Cardiac septum (tissue), 1 donor: ENCODE results near the gene PDF. TPM values are rescaled to one million over a fixed set of nuclear protein-coding genes. Genes with fewer than 3 reads are reported as not detected.
"Not testable (repeated sequence)": the region's sequence is repeated elsewhere in the genome, so short reads cannot be mapped to it uniquely, and the experiment has no call there.

Experiments used
- DNase-seq: peaks from one replicate; pipeline ENCODE4 v3.0.0-alpha.2; 2020; ENCODE audit warnings: low spot score
- intact Hi-C: fragments of 100-400 bp; cut with DNase I; formaldehyde crosslinking; loops from one replicate; pipeline ENCODE4 v1.14.0; 2022
- total RNA-seq: library from RNA; stranded (reverse); fragmentation: NEBNext Ultra II Directional; extraction: Animal tissue kit (Norgen Biotek cat#: 25700); gene quantifications from one replicate; pipeline ENCODE4 v1.2.1, GENCODE V29; 2021
- donor health status: DM: no; HTN: no; CAD: no.

PDF gene
- total RNA-seq, 1 donor from 2014 or later = 5.7 TPM

DNA sequence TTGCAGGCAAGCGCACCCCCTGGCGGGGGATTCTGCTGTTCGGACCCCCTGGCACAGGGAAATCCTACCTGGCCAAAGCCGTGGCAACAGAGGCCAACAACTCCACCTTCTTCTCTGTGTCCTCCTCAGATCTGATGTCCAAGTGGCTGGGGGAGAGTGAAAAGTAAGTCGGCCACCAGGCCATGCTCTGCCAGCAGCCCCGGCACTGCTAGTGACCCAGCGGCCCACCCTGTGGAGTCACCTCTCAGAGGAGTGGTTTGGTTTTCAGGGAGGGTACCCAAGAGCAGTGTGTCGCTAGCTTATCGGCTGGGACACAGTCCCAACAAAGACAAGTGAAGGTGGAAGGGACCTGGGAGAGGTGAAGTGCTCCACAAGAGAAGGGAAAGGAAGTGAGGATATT is 11.0 kb downstream of the PDF start:
- intact Hi-C loops = no loop called here
- DNase-seq = no peak

DNA sequence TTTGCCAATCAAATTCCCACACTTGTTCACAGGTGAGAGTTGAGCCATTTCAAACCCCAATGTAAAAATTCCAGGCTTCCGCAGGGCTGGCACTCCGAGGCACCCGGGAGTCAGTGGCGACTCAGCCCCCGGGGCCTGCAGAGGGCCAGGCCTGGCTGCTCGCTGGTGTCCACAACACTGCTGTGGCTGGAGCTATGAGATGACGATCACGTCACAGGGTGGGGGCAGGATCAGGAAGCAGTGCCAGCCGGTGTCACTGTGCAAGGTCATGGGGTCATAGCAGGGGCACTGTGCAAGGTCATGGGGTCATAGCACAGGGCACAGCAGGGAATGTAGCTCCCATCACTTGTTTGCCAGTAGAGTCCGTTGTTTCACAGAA is 11.5 kb downstream of the PDF start:
- no peak for DNase-seq
- intact Hi-C loops = no loop called here

DNA sequence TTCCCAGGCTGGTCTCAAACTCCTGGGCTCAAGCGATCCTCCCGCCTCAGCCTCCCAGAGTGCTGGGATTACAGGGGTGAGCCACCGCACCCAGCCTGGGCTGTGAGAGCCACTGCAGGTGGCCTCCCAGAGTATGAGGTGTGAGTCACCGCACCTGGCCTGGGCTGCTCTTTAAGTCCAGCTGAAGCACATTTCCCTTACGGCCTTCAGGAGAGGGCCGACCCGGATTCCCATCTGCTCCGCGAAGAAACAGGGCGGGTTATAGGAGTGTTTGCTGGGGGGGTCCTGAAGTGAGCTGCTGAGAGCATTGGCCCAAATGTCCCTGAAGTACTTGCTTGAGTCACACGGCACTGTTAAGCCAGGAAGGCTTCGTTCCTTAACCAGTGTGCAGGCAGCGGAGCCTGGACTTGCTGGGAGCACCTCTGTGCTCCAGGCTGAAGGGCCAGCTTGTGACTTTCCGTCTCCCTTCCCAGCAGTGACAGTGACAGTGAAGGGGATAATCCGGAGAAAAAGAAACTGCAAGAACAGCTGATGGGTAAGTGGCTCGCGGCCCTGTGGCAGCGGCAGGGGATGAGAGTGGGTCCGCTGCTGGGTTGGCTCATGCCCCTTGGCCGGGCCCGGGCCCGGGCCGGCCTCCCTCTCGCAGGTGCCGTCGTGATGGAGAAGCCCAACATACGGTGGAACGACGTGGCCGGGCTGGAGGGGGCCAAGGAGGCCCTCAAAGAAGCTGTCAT is 12.0 kb downstream of the PDF start:
- intact Hi-C loops = no loop called here
- no peak for DNase-seq

DNA sequence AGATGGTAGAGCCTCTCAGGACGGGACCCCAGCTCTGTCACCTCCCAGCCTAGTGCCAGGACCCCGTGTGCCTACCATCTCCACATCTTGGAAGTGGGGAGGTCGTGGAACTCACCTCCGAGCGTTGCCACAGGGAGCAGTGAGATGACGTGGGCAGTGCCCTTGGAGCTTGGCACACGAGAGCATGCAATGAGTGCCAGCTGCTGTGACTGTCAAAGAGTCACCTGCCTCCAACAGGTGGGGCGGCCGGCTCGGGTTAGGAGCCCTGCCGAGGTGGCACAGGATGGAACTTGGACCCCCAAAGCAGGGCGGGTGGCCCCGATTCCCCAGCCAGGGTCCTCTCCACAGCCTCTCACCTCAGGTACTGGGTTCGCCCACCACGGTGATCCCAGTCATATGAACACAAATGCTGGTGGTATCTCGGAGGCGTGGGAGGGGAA is 13.8 kb downstream of the PDF start:
- intact Hi-C loops = no loop called here
- DNase-seq = no peak

DNA sequence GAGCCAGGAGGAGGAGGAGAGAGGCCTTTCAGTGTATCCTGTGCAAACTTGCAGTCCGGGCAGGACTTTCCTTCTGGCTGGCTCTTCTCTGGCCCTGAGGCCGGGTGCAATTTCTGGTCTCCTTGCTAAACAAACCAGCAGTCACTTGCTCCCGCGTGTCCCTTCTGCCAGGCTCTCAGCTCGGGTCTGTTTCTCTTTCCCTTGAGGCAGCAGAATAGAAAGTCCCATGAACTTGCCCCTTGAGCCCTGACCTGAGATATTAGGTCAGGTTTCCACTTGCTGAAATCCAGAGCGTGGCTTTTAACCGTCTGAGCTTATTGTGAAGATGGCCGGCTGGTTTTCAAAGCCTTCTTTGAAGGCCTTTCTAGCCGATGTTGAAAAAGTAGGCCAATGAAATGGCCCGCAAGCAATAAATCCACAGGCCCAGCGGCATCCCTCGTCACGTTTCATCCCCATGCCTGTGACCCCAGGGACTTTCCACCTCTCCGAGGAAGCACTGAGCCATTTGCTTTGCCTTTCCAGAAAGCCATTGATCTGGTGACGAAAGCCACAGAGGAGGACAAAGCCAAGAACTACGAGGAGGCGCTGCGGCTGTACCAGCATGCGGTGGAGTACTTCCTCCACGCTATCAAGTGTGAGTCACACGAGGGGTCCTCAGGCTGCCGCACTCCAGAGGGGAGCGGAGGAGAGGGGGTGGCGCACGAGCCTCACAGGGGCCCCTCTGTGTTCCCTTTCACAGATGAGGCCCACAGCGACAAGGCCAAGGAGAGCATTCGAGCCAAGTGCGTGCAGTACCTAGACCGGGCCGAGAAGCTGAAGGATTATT is 14.7 kb downstream of the PDF start:
- no peak for DNase-seq
- intact Hi-C loops = no loop called here

DNA sequence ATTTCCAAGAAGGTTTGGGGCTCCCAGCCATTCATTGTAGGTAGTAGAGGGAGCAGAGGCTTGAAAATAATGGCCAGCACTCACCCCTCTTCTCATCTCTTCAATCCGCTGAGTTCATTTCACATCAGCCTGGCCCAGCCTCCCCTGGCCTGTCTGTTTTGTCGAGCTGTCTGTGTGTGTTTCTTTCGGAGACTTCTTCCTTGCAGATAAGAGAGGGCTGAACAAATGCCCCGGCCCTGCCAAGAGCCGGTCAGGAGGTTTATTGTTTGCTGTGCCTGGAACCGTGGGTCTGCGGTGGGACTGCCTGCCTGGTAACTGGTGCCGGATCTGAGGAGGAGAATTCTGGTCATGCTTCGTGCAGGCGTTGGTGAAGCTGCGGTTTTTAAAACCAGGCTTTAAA is 15.9 kb downstream of the PDF start:
- DNase-seq = no peak
- intact Hi-C loops = no loop called here

DNA sequence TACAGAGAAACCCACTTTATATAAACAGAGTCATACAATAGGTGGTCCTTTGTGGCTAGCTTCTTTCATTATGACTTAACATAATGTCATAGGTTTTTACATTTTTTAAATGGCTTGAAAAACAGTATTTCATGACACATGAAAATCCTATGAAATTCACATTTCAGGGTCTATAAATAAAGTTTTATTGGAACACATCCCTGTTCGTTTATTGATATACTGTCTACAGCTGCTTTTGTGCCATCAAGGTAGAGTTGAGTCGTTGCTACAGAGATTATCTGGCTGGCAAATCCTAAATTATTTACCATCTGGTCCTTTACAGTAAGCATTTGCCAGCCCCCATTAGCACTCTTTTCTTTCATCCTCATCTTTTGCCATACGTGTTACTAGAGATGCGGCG is 16.9 kb downstream of the PDF start:
- DNase-seq = no peak
- intact Hi-C loops = no loop called here

DNA sequence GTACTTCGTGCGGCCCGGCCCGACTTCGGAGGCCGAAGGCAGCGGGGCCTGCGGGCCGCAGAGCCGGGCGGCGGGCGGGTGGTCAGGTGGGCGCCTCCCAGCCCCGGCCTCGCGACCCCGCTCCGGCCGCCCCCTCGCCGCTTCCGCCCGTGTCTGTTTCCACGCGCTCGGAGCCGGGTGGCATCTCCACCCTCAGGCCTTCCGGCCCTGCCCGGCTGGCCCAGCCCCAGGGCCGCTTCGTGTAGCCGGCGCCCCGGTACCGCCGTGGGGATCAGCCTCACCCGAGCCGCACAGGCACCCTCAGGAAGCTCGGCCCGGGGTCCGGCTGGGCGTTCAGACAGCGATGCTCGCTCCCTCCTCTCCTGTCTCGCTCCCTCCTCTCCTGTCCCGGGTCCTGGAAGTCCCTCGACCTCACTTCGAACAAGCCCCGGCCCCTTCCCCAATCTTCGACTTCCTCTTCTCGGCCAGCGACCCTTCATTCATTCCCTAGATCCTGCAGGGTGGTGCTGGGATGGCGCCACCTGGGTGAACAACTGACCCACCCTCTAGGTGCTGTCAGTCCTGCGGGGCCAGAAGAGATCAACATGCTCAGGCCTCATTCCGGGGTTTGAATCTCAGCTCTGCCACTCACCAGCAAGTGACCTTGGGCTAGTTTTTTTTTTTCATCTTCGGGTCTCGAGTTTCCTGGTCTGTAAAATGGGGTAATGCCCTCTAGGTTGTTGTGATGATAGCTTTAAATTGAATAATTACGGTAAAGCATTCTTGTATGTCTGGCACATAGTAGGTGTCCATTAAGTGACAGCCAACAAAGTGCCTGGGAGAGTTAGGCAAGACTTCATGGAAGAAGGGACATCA is 18.6 kb downstream of the PDF start:
- DNase-seq = peak; percentile 74
- intact Hi-C loops = loop anchor here (1.0 to 2.0 kb wide), 2 partner anchors 17 to 27 kb away; partner anchors contain the start of genes COG8 and NIP7

DNA sequence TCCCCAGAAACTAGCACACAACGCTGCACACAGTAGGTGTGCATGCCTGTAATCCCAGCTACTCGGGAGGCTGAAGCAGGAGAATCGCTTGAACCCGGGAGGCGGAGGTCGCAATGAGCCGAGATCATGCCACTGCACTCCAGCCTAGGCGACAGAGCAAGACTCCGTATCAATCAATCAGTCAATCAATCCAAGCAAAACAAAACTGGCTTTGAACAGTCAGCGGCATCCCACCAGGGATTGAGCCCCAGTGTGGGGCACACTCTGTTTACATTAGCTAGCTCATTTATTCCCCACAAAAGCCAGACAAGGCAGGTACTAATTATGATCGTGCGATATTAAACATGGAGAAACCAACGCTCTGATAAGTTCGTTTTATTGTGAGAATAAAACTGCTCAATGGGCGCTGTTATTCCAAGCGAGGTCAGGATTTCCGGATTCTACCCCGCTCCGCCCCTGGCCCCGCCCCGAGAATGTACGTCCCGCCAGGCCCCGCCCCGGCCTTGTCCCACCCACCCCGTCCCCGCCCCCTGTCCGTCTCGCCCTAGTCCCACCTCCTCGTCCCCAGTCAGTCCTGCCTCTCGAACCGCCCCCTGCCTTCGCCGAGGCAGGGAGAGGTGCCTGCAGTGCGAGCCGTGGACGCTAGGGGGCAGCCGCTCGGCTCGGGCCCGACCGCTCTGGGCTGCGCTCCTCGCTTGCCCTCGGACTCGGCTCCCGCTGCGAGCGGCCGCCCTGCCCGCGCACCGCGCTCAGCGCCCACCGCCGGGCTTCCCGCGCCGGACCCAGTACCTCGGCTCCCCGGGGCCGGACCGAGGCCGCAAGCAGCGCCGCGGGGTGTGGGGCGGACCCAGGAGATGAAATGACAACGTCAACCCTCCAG is 19.5 kb downstream of the PDF start, which contains the start of gene VPS4A:
Gene VPS4A, plus strand, starts transcription at position 698 of the 880 bp plus-strand sequence. Its CDS starts 162 bp downstream, at position 860.
- intact Hi-C loops = loop anchor here (1.0 to 2.0 kb wide), 2 partner anchors 17 to 28 kb away; partner anchors contain the start of genes COG8 and NIP7
- DNase-seq = peak; percentile 99

DNA sequence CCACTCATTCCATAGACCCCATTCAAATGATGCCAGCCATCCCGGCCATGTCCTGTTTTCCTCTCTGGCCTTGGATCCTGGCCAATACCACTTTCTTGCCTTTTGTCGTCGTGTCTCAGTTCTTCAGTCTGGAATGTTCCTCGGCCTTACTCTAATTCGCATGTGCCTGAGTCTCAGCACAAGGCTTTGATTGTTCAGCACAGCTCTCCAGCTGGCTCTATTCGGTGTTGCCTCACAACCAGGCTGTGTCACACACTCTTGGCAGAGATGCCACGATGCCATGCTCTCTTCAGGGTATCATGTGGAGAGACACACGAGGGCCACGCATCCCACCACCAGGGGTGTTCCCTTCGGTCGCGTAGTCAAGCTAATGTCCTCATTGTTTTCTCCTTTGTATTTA is 21.1 kb downstream of the PDF start:
- intact Hi-C loops = no loop called here
- DNase-seq = peak; percentile 63

DNA sequence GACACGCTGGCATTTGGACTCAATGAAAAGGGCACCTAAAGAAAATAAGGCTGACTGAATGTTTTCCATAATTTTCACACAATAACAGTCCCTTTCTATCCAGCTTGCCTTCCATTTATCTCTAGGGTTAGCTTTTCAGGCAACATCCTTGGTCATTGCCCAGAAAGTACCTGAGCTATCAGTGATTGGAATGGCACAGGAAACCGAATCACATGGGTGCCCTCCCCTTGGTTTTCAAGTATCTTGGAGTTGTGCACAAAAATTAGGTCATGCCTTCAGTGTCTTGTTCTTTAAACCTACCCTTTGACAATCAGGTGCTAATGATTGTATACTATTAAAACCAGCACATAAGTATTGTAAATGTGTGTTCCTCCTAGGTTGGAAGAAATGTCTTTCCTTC is 22.5 kb downstream of the PDF start:
- intact Hi-C loops = no loop called here
- DNase-seq = no peak

DNA sequence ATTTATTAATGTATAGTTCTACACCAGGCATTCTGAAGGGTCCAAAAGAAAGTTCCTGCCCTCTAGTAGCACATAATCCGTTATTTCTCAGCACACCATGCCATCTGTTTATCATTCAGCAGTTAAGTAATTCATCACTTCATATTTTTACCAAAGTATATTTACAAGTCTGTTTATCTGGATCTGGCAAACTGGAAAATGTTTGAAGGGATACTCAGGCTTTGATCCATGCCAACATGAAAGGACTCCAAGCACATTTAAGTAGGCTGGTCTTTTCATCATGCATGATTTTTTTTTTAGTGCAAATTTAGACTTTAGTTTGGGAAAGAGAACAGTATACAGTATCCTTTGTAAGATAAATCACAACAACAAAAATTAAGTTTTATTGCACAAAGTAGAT is 23.3 kb downstream of the PDF start:
- intact Hi-C loops = no loop called here
- DNase-seq = no peak

DNA sequence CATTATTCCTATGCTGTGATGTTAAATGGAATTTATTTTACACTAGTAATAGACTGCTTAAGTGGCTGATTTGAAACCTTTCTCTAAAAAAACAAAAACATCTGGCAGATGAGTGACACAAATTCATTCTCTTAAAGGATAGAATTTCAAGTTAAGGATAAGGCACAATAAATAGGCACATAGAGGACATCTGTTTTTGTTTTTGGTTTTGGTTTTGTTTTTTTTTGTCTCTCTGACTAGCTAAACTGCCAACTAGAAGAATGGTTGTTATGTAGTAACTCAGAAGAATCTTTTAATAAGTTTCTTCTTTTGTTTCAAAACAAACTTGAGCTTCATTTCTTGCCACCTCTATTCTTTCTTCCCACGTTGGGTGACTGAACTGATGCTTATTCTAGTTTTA is 24.4 kb downstream of the PDF start:
- intact Hi-C loops = no loop called here

DNA sequence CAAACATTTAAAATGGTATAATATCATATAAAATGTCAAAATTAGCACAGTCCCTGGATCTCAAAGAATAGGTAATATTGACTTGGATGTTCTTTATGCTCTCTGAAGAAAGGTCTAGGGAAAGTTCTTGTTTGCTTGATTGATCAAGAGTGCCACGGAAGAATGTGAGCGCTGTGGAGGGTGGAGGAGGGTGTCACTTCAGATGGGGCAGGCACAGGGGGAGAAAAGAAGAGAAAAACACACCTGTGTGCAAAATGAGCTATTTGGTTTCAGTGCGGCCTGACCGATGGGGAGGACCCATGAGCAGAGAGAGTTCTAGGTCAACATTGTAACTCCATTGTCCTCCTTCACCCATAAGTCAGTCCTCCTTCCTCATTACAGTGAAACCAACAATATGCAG is 28.1 kb downstream of the PDF start:
- intact Hi-C loops = no loop called here
- DNase-seq = no peak

More for the DNA sequence above, 24.4 kb downstream of the PDF start:
- no peak for DNase-seq

DNA sequence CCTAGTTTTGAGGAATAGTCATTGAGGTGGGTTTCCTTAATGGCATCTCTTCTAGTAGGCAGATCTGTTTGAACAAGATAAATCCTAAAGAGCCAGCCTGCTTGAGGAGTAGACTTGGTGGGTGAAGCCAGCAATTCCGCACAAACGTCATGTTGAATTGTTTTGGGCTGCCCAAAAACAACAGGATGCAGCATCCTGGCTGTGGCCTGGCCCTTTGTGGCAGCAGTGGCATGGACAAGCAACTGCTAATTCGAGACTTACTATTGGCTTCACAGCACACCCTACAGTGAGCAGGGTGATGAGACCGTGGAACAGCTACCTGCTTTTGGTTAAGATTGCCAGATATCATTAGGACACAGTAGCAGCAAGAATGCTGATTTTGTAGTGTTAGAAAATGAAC is 28.5 kb downstream of the PDF start:
- DNase-seq = no peak
- intact Hi-C loops = no loop called here

DNA sequence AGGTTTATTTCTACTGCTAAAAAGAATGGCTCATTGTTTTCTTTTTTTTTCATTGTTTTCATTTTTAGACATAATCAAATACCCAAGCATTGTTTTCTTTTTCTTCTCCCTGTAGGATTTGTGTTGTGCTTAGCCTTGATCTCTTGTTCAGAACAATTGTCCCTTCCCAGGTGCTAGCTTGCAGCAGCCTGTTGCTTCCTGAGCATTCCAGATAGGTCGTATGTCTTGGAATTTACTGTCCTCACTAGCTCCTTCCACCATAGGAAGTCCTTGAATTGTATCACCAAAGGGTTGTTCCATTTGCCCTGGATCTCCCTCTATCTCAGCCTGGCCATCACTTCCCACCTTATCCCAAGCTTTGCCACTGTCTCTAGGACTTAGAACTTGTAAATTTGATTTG is 29.2 kb downstream of the PDF start:
- no peak for DNase-seq
- intact Hi-C loops = no loop called here

DNA sequence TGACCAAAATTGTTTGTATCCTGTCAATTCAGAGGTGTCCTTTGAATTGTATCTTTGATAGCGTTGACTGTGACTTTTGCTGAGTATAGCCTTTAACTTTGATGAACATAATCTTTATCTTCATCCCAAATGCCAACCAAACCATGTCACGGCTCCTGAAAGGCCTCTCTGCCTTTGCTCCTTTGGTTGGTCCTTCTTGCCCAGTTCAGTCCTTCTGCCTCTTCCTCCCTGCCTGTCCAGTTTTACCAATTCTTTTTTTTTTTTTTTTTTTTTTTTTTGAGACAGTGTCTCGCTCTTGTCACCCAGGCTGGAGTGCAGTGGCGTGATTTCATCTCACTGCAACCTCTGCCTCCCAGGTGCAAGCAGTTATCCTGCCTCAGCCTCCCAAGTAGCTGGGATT is 32.1 kb downstream of the PDF start:
- no peak for DNase-seq
- intact Hi-C loops = no loop called here

DNA sequence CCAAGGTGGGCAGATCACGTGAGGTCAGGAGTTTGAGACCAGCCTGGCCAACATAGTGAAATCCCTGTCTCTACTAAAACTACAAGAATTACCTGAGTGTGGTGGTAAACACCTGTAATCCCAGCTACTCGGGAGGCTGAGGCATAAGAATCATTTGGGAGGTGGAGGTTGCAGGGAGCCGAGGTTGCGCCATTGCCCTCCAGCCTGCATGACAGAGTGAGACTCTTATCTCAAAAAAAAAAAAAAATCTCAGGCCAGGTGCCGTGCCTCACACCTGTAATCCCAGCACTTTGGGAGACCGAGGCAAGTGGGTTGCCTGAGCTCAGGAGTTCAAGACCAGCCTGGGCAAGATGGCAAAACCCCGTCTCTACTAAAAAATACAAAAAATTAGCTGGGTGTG is 33.6 kb downstream of the PDF start:
- intact Hi-C loops, DNase-seq: not testable (repeated sequence)

DNA sequence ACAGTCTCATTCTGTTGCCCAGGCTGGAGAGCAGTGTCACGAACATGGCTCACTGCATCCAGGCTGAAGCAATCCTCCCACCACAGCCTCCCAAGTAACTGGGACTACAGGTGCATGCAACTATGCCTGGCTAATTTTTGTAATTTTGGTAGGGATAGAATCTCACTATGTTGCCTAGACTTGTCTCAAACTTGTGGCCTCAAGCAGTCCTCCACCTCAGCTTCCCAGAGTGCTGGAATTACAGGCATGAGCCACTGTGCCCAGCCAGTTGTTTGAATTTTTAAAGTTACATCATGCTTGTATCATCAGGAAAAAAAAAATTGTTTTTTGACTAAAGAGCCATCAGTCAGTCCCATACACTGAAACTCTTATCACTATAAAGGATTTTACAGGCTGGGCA is 36.3 kb downstream of the PDF start:
- intact Hi-C loops = no loop called here

More for the DNA sequence above, 36.3 kb downstream of the PDF start:
- no peak for DNase-seq
